Fibroblast of lung (primary cell): ENCODE results near the gene COL9A3.

Experiments
- CTCF ChIP-seq, 2 donors: IDR thresholded peaks in 1 of 2; conservative IDR thresholded peaks in 1 of 2; 1 replicate in 1 of 2; 2 replicates in 1 of 2; pipeline ENCODE4 v1.5.1; 2011 to 2012; ENCODE audit warnings: low read length in 2 of 2, control low read depth in 1 of 2, inconsistent platforms in 1 of 2, low read depth in 1 of 2, mild to moderate bottlenecking in 1 of 2
- EZH2 ChIP-seq: IDR thresholded peaks from 2 replicates; pipeline ENCODE4 v1.5.1; 2012; ENCODE audit warnings: low read length, control low read depth, mild to moderate bottlenecking; ENCODE audit errors: missing control alignments

- TF ChIP-seq CTCF (conservative IDR thresholded peaks at IDR 0.05 in 1 of 2, IDR thresholded peaks at IDR 0.05 in 1 of 2; ENCODE audit: low read depth in 1 of 2, low read length in 2 of 2) = no peak
- no peak for TF ChIP-seq EZH2
Measured at GRCh38 chr20:62825333-62825985, 8.6 kb downstream of the COL9A3 start.
